Smooth muscle cell (in vitro differentiated cells): Measurements from ENCODE around the gene SETD5. TPM values are rescaled to one million over a fixed set of nuclear protein-coding genes. Genes with fewer than 3 reads are reported as not detected.

Source experiments
- DNase-seq: peaks from one replicate; lab custom pipeline; 2025; ENCODE audit not compliant: unreplicated experiment; lab: John Stamatoyannopoulos, UW
- H2AFZ ChIP-seq: fragments of 200-600 bp; sonication (generic); 2 replicates; pipeline ENCODE4 v1.6.0; 2016; ENCODE audit warnings: antibody characterized with exemption, low read depth, mild to moderate bottlenecking
- H3F3A ChIP-seq: fragments of 200-600 bp; sonication (generic); 2 replicates; pipeline ENCODE4 v1.6.0; 2017; ENCODE audit warnings: antibody characterized with exemption, low read depth
- H3K27ac ChIP-seq: fragments of 200-600 bp; sonication (generic); 2 replicates; pipeline ENCODE4 v1.5.1; 2016; ENCODE audit warnings: low read depth, mild to moderate bottlenecking
- H3K27me3 ChIP-seq: fragments of 200-600 bp; sonication (generic); 2 replicates; pipeline ENCODE4 v1.6.1; 2016; ENCODE audit warnings: low read depth, mild to moderate bottlenecking
- H3K36me3 ChIP-seq: fragments of 200-600 bp; sonication (generic); 2 replicates; pipeline ENCODE4 v1.5.1; 2016; ENCODE audit warnings: low read depth
- H3K4me1 ChIP-seq: fragments of 200-600 bp; sonication (generic); 2 replicates; pipeline ENCODE4 v1.5.1; 2016; ENCODE audit warnings: low read depth
- H3K4me2 ChIP-seq: fragments of 200-600 bp; sonication (generic); 2 replicates; pipeline ENCODE4 v1.6.0; 2016; ENCODE audit warnings: mild to moderate bottlenecking
- H3K4me3 ChIP-seq: fragments of 200-600 bp; sonication (generic); 2 replicates; pipeline ENCODE4 v1.5.1; 2016; ENCODE audit warnings: mild to moderate bottlenecking
- H3K79me2 ChIP-seq: fragments of 200-600 bp; sonication (generic); 2 replicates; pipeline ENCODE4 v1.6.0; 2016; ENCODE audit warnings: low read depth, mild to moderate bottlenecking
- H3K9ac ChIP-seq: fragments of 200-600 bp; sonication (generic); 2 replicates; pipeline ENCODE4 v1.6.0; 2016; ENCODE audit warnings: low read depth
- H3K9me3 ChIP-seq: fragments of 200-600 bp; sonication (generic); replicated peaks from 2 replicates; pipeline ENCODE4 v1.5.1; 2016; ENCODE audit warnings: low read depth
- H4K20me1 ChIP-seq: fragments of 200-600 bp; sonication (generic); 2 replicates; pipeline ENCODE4 v1.6.0; 2016; ENCODE audit warnings: low read depth
- WGBS: methylation state at CpG from one replicate; pipeline ENCODE4 v1.1.7; 2016; ENCODE audit warnings: low lambda C conversion rate; 5-methylcytosine and 5-hydroxymethylcytosine counted together
- polyA plus RNA-seq: library from polyadenylated mRNA; unstranded; fragments of >200 nt; fragmentation: Nextera tagmentation; extraction: Ambion mirVana; gene quantifications from 2 replicates; pipeline ENCODE4 v1.2.1, GENCODE V29; 2016
- total RNA-seq: library from RNA; depleted of rRNA; stranded (reverse); fragments of >200 nt; gene quantifications from 2 replicates; pipeline ENCODE4 v1.2.3, GENCODE V29; 2014
- TF ChIP-seq, protein P1 (sequence below): fragments of 200-600 bp; sonication (generic); IDR thresholded peaks from 2 replicates; pipeline ENCODE4 v1.5.1; 2017; ENCODE audit warnings: borderline replicate concordance, mild to moderate bottlenecking, antibody characterized with exemption; ENCODE audit not compliant: insufficient read depth, poor library complexity, severe bottlenecking

The SETD5 gene
- total and polyA plus RNA-seq, 2 experiments from 2014 or later = 122 to 134 TPM

DNA sequence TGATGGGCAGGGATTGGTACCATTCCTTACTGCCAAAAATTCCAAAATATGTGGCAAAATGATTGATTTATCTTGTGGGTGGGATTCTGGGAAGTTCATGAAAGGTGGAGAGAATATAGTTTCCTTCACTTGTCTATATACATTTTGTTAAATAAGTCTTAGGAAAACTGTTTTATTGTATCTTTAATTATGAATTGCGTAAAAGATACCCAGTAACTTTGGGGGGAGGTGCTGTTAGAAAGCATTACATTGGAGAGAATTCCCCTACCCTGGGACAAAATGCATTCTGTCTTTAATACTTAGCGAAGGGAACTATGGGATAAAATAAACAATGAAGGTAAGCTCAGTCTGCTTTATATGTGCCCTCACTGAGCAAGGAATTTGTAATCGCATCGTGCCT, 4.6 kb downstream of the SETD5 start:
- TF ChIP-seq, protein P1, sequence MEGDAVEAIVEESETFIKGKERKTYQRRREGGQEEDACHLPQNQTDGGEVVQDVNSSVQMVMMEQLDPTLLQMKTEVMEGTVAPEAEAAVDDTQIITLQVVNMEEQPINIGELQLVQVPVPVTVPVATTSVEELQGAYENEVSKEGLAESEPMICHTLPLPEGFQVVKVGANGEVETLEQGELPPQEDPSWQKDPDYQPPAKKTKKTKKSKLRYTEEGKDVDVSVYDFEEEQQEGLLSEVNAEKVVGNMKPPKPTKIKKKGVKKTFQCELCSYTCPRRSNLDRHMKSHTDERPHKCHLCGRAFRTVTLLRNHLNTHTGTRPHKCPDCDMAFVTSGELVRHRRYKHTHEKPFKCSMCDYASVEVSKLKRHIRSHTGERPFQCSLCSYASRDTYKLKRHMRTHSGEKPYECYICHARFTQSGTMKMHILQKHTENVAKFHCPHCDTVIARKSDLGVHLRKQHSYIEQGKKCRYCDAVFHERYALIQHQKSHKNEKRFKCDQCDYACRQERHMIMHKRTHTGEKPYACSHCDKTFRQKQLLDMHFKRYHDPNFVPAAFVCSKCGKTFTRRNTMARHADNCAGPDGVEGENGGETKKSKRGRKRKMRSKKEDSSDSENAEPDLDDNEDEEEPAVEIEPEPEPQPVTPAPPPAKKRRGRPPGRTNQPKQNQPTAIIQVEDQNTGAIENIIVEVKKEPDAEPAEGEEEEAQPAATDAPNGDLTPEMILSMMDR = no peak
- Histone ChIP-seq H3K9ac (peak overlapping the region; percentile 100), H3K4me1 (peaks cover 61% of the 10 kb centered on the region), H3K4me2 (peak overlapping the region; percentile 92), H3F3A (peaks cover 18% of the 10 kb centered on the region), H3K27ac (peak overlapping the region; percentile 100), H3K9me3 (no peaks in the 10 kb centered on the region), H3K27me3 (no peaks in the 10 kb centered on the region), H3K4me3 (peak overlapping the region; percentile 94), H4K20me1 (peaks cover 88% of the 10 kb centered on the region), H3K79me2 (peaks cover 94% of the 10 kb centered on the region), H2AFZ (no peak overlapping the region), H3K36me3 (no peaks in the 10 kb centered on the region)
- no peak for DNase-seq
- WGBS = 36% methylated on average over 4 of the region's 4 CpGs

DNA sequence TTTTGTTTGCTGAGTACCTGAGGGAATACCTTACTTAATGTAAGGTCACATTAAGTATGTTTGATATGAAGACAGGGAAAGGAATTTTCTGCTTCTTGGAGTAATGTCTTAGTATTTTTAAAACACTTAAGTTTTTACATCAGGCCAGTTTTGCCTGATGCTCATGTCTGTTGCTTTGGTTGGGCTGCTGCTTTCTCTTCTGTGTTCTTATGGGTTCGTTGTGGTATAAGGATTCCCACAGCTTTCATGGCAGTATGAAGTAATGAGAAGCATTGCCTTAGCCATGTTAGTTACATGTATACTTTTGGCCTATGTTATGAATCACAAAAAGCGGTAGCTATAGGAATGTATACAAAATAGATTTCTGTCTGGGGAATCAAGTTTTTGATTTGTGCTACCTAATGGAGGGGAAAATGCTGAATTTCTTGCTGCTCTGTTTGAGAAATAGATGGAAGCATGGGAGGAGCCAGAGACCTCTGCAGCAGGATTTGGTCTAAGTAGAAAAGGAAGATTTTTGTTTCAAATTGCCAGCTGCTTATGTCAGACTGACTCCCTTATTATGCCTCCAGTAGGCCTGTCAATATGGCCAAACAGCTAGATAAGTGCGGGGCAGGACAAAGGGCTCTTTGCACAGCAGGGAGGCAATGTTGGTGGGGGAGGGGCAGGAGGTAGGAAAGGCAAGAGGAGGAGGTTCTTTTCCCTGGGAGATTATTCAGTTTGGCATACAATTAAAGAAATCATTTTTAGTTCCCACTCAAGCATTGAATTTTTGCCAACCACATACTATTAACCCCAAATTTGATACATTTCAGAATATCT, 5.2 kb downstream of the SETD5 start:
- no peak overlapping the region for H2AFZ ChIP-seq
- no peaks in the 10 kb centered on the region for H3K36me3 ChIP-seq
- H3F3A ChIP-seq = peaks cover 20% of the 10 kb centered on the region
- no peak for DNase-seq
- peaks cover 95% of the 10 kb centered on the region for H4K20me1 ChIP-seq
- no peaks in the 10 kb centered on the region for H3K9me3 ChIP-seq
- H3K4me2 ChIP-seq = peak overlapping the region; percentile 92
- H3K79me2 ChIP-seq = peaks cover 100% of the 10 kb centered on the region
- H3K27me3 ChIP-seq = no peaks in the 10 kb centered on the region
- H3K4me1 ChIP-seq = peaks cover 61% of the 10 kb centered on the region
- 3% methylated on average over 3 of the region's 3 CpGs for WGBS
- TF ChIP-seq, protein P1 = no peak
- H3K9ac ChIP-seq = peak overlapping the region; percentile 100
- peak overlapping the region; percentile 94 for H3K4me3 ChIP-seq
- H3K27ac ChIP-seq = peak overlapping the region; percentile 100

GRCh38 chr3:9403463-9403862, 6.0 kb downstream of the SETD5 start:
- H3K4me2 ChIP-seq = peak overlapping the region; percentile 92
- peaks cover 100% of the 10 kb centered on the region for H4K20me1 ChIP-seq
- peaks cover 61% of the 10 kb centered on the region for H3K4me1 ChIP-seq
- DNase-seq = no peak
- H3K79me2 ChIP-seq = peaks cover 100% of the 10 kb centered on the region
- peak overlapping the region; percentile 100 for H3K27ac ChIP-seq
- no peaks in the 10 kb centered on the region for H3K9me3 ChIP-seq
- H2AFZ ChIP-seq = no peak overlapping the region
- 51% methylated on average over 2 of the region's 2 CpGs for WGBS
- TF ChIP-seq, protein P1 = no peak
- H3K36me3 ChIP-seq = no peaks in the 10 kb centered on the region
- peaks cover 17% of the 10 kb centered on the region for H3F3A ChIP-seq
- H3K9ac ChIP-seq = no peak overlapping the region
- no peaks in the 10 kb centered on the region for H3K27me3 ChIP-seq
- H3K4me3 ChIP-seq = peak overlapping the region; percentile 94

DNA sequence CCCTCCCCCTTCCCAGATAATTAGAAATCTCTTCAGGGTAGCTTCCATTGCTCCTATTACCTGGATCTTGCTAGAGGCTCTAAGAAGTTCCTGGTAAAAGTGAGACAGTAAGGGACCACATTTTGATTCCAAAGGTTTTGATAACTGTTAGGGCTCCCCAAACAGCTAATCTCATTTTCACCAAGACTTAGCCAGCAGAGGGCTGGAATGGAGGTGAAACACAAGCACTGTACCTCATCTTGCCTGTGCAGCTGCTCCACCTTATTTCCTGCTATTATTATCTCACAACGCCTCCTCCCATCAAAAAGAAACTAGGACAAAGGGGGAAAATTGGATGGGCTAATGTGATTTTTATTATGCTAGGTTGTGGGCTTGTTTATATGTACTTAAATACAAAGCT, 7.3 kb downstream of the SETD5 start:
- Histone ChIP-seq H4K20me1 (peaks cover 100% of the 10 kb centered on the region), H3K9ac (no peak overlapping the region), H3K27me3 (no peaks in the 10 kb centered on the region), H3K9me3 (no peaks in the 10 kb centered on the region), H3K4me3 (no peak overlapping the region), H3F3A (peaks cover 17% of the 10 kb centered on the region), H2AFZ (no peak overlapping the region), H3K4me1 (peaks cover 57% of the 10 kb centered on the region), H3K79me2 (peaks cover 100% of the 10 kb centered on the region), H3K27ac (peak overlapping the region; percentile 100), H3K4me2 (peak overlapping the region; percentile 92), H3K36me3 (no peaks in the 10 kb centered on the region)
- WGBS = 63% methylated on average over 1 of the region's 1 CpG
- TF ChIP-seq, protein P1 = no peak
- DNase-seq = no peak
